HepG2 (cell line): Measurements from ENCODE around the gene TCFL5. TPM values are rescaled to one million over a fixed set of nuclear protein-coding genes. Genes with fewer than 3 reads are reported as not detected.
A peak's percentile ranks its signal among the peaks of the same experiment; 100 is the strongest.

Experiments
- CBX1 ChIP-seq: IDR thresholded peaks from one replicate; pipeline ENCODE4 v1.6.1; 2016; ENCODE audit warnings: antibody characterized with exemption, low read depth
- DNMT1 ChIP-seq: sonication (generic); formaldehyde crosslinking; IDR thresholded peaks from 2 replicates; pipeline ENCODE4 v1.5.1; 2020; ENCODE audit warnings: mild to moderate bottlenecking, missing genetic modification reagents
- EHMT2 ChIP-seq: fragments of 200-600 bp; sonication (generic); IDR thresholded peaks from 2 replicates; pipeline ENCODE4 v1.7.0; 2017; ENCODE audit warnings: antibody characterized with exemption, low read depth, low read length, borderline replicate concordance
- ERF ChIP-seq: IDR thresholded peaks from 2 replicates; pipeline ENCODE4 v1.6.1; 2018; ENCODE audit warnings: missing biosample characterization, missing genetic modification reagents
- GLI4 ChIP-seq: sonication (generic); formaldehyde crosslinking; IDR thresholded peaks from 2 replicates; pipeline ENCODE4 v1.5.1; 2020; ENCODE audit warnings: missing genetic modification reagents, mild to moderate bottlenecking, moderate library complexity, borderline replicate concordance
- NCOA1 ChIP-seq: sonication (generic); formaldehyde crosslinking; IDR thresholded peaks from 2 replicates; pipeline ENCODE4 v1.9.0; 2021; ENCODE audit warnings: missing genetic modification reagents
- PAX8 ChIP-seq: sonication (generic); formaldehyde crosslinking; IDR thresholded peaks from 2 replicates; pipeline ENCODE4 v1.8.0; 2022; ENCODE audit warnings: mild to moderate bottlenecking, missing genetic modification reagents, borderline replicate concordance
- RNF2 ChIP-seq: fragments of 450-650 bp; conservative IDR thresholded peaks from 2 replicates; pipeline ENCODE4 v1.6.1; 2016; ENCODE audit warnings: low read depth
- TBL1XR1 ChIP-seq: fragments of 150-350 bp; IDR thresholded peaks from 2 replicates; pipeline ENCODE4 v1.6.1; 2014; ENCODE audit warnings: borderline replicate concordance, low read length; ENCODE audit not compliant: partially characterized antibody
- ZBTB7A ChIP-seq: sonication (generic); formaldehyde crosslinking; IDR thresholded peaks from 2 replicates; pipeline ENCODE4 v1.8.0; 2022; ENCODE audit warnings: mild to moderate bottlenecking, missing genetic modification reagents
- ZNF10 ChIP-seq: sonication (generic); formaldehyde crosslinking; IDR thresholded peaks from 2 replicates; pipeline ENCODE4 v1.4.0; 2020; ENCODE audit warnings: mild to moderate bottlenecking, low read depth, missing genetic modification reagents, borderline replicate concordance
- ZNF138 ChIP-seq: sonication (generic); formaldehyde crosslinking; IDR thresholded peaks from 2 replicates; pipeline ENCODE4 v1.5.0; 2020; ENCODE audit warnings: mild to moderate bottlenecking, low read depth, missing genetic modification reagents
- ZNF274 ChIP-seq: sonication (generic); formaldehyde crosslinking; IDR thresholded peaks from 2 replicates; pipeline ENCODE4 v1.5.1; 2020; ENCODE audit warnings: mild to moderate bottlenecking, missing genetic modification reagents
- ZNF564 ChIP-seq: sonication (generic); formaldehyde crosslinking; IDR thresholded peaks from 2 replicates; pipeline ENCODE4 v1.8.1; 2023; ENCODE audit warnings: mild to moderate bottlenecking, missing genetic modification reagents
- polyA plus RNA-seq, 8 experiments: library from polyadenylated mRNA; depleted of rRNA in 3 of 8; stranded (reverse) in 7 of 8; unstranded in 1 of 8; fragments of >200 nt; fragmentation: Illumina TruSeq in 4 of 8; extraction: Trizol in 4 of 8; gene quantifications; 2 replicates each; pipeline versions ENCODE4 v1.2.1 to v1.2.3, GENCODE V29; 2011 to 2016; ENCODE audit warnings: low read depth in 4 of 8, missing spikeins in 1 of 8, mixed read lengths in 1 of 8; ENCODE audit not compliant: insufficient read depth in 1 of 8
- total RNA-seq, 5 experiments: library from RNA; depleted of rRNA; stranded (reverse); fragments of >200 nt; fragmentation: Illumina TruSeq; extraction: Trizol; gene quantifications; 2 replicates each; pipeline ENCODE4 v1.2.3, GENCODE V29; 2016; ENCODE audit warnings: low read depth in 1 of 5
- TF ChIP-seq, protein P1 (sequence below): sonication (generic); formaldehyde crosslinking; IDR thresholded peaks from 2 replicates; pipeline ENCODE4 v1.5.0; 2020; ENCODE audit warnings: mild to moderate bottlenecking, low read depth, missing genetic modification reagents, borderline replicate concordance
- TF ChIP-seq, protein P2 (sequence below), 2 experiments: sonication (generic) in 1 of 2; formaldehyde crosslinking in 1 of 2; IDR thresholded peaks; 2 replicates each; pipeline versions ENCODE4 v1.5.1 to v1.6.1; 2011 to 2020; ENCODE audit warnings: borderline replicate concordance in 1 of 2, low read depth in 1 of 2, low read length in 1 of 2, mild to moderate bottlenecking in 1 of 2, missing genetic modification reagents in 1 of 2, moderate library complexity in 1 of 2
- TF ChIP-seq, protein P3 (sequence below): sonication (generic); formaldehyde crosslinking; IDR thresholded peaks from 2 replicates; pipeline ENCODE4 v1.5.0; 2020; ENCODE audit warnings: missing genetic modification reagents
- TF ChIP-seq, protein P4 (sequence below): sonication (generic); formaldehyde crosslinking; IDR thresholded peaks from 2 replicates; pipeline ENCODE4 v1.4.0; 2020; ENCODE audit warnings: mild to moderate bottlenecking, missing genetic modification reagents

TCFL5 gene
- total and polyA plus RNA-seq, 2 of the 13 experiments (the other 11 are each of a cell fraction or from before 2014, with no cell fraction given): 14.8 to 20.0 TPM

DNA sequence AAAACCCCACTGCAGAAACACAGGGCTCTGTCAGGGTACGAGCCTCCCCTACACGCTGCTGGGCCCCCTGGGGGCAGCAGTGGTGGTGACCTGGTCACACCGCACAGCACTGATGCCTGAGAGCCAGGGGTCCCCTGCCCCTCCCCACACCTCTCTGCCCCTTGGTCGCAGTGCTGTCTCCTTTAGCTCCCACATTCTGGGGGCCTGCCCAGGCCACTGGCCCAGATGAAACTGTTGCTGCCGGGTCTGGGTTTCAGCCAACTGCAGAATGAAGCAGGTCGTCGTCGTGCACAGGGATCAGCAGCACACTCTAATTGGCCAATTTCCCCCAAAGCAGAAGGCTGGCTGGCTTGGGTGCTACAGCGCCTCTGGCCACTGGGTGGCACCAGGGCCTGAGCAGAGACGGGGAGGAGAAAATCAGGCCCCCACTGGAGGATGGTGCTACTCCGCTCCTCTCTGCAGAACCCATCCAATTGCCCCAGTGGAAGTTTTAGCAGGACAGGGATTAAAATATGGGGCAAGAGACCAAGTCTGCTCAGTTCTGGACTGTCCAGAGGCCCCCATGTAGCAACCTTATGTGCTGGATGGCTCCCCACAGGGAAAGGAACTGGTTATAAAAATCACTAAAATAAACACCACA lies 38.5 kb upstream of the TCFL5 start (continued):
- peak; percentile 59; the same call in 1 of the 2 replicates for TF ChIP-seq GLI4 (CRISPR knock-in tag)
- peak; percentile 83 for TF ChIP-seq ERF (CRISPR knock-in tag)
- TF ChIP-seq EHMT2: no peak
- no peak for TF ChIP-seq NCOA1 (CRISPR knock-in tag)
- TF ChIP-seq, protein P1, sequence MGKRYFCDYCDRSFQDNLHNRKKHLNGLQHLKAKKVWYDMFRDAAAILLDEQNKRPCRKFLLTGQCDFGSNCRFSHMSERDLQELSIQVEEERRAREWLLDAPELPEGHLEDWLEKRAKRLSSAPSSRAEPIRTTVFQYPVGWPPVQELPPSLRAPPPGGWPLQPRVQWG (CRISPR knock-in tag): no peak
- peak; percentile 93; the same call in 1 of the 2 replicates for TF ChIP-seq ZBTB7A (CRISPR knock-in tag)
- no peak for TF ChIP-seq RNF2
- TF ChIP-seq PAX8 (CRISPR knock-in tag): no peak; the same call in 1 of the 2 replicates
- TF ChIP-seq, protein P2, sequence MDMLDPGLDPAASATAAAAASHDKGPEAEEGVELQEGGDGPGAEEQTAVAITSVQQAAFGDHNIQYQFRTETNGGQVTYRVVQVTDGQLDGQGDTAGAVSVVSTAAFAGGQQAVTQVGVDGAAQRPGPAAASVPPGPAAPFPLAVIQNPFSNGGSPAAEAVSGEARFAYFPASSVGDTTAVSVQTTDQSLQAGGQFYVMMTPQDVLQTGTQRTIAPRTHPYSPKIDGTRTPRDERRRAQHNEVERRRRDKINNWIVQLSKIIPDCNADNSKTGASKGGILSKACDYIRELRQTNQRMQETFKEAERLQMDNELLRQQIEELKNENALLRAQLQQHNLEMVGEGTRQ (IDR thresholded peaks at IDR 0.05; ENCODE audit: low read depth, low read length): no peak
- TF ChIP-seq, protein P2 (CRISPR knock-in tag; IDR thresholded peaks at IDR 0.05; ENCODE audit: borderline replicate concordance): no peak
- TF ChIP-seq ZNF10 (CRISPR knock-in tag): no peak
- TF ChIP-seq CBX1: peak; percentile 21
- no peak for TF ChIP-seq DNMT1 (CRISPR knock-in tag)
- TF ChIP-seq, protein P3, sequence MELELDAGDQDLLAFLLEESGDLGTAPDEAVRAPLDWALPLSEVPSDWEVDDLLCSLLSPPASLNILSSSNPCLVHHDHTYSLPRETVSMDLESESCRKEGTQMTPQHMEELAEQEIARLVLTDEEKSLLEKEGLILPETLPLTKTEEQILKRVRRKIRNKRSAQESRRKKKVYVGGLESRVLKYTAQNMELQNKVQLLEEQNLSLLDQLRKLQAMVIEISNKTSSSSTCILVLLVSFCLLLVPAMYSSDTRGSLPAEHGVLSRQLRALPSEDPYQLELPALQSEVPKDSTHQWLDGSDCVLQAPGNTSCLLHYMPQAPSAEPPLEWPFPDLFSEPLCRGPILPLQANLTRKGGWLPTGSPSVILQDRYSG (CRISPR knock-in tag): peak; percentile 86
- TF ChIP-seq ZNF138: peak; percentile 78; the same call in 1 of the 2 replicates
- TF ChIP-seq, protein P4, sequence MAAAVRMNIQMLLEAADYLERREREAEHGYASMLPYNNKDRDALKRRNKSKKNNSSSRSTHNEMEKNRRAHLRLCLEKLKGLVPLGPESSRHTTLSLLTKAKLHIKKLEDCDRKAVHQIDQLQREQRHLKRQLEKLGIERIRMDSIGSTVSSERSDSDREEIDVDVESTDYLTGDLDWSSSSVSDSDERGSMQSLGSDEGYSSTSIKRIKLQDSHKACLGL (CRISPR knock-in tag): peak; percentile 61; the same call in 1 of the 2 replicates
- TF ChIP-seq ZNF274 (CRISPR knock-in tag): peak; percentile 55; the same call in 1 of the 2 replicates
- peak; percentile 86; the same call in 1 of the 2 replicates for TF ChIP-seq ZNF564 (CRISPR knock-in tag)
- TF ChIP-seq TBL1XR1: peak; percentile 28
